HFF-Myc (cell line): ENCODE results near the gene C9.

Source experiments
- DNase-seq: peaks from one replicate; pipeline ENCODE4 v3.0.0-alpha.2; 2011; ENCODE audit warnings: low read depth; ENCODE audit errors: extremely low read depth
- H3K4me3 ChIP-seq: replicated peaks from 2 replicates; pipeline ENCODE4 v1.5.1; 2011; ENCODE audit warnings: low read depth, mild to moderate bottlenecking, control low read depth, low read length
- TF ChIP-seq, protein P1 (sequence below): IDR thresholded peaks from 2 replicates; pipeline ENCODE4 v1.5.1; 2012; ENCODE audit warnings: mild to moderate bottlenecking, low read depth, low read length, control low read depth; ENCODE audit errors: missing control alignments

Gene C9

DNA sequence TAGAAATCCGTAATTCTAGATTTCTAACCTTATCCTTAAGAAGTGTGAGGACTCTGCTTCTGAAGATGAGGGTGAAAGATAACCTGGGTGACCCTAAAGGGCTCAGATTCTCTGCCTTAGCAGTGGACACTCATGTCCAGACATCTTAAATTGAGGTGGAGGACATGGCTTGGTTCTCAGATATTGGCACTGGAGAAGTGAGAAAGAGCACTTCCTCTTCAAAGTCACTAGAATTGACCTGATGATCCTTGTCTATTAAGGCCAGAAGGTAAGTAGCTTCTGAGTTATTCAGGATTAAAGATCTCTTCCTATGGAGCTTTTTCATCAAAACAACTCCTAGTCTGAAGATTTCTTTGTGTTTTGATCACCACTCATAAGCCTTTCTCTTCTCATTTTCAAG, 54.8 kb downstream of the C9 start:
- H3K4me3 ChIP-seq = no peak overlapping the region
- TF ChIP-seq, protein P1, sequence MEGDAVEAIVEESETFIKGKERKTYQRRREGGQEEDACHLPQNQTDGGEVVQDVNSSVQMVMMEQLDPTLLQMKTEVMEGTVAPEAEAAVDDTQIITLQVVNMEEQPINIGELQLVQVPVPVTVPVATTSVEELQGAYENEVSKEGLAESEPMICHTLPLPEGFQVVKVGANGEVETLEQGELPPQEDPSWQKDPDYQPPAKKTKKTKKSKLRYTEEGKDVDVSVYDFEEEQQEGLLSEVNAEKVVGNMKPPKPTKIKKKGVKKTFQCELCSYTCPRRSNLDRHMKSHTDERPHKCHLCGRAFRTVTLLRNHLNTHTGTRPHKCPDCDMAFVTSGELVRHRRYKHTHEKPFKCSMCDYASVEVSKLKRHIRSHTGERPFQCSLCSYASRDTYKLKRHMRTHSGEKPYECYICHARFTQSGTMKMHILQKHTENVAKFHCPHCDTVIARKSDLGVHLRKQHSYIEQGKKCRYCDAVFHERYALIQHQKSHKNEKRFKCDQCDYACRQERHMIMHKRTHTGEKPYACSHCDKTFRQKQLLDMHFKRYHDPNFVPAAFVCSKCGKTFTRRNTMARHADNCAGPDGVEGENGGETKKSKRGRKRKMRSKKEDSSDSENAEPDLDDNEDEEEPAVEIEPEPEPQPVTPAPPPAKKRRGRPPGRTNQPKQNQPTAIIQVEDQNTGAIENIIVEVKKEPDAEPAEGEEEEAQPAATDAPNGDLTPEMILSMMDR = no peak
- no peak for DNase-seq

DNA sequence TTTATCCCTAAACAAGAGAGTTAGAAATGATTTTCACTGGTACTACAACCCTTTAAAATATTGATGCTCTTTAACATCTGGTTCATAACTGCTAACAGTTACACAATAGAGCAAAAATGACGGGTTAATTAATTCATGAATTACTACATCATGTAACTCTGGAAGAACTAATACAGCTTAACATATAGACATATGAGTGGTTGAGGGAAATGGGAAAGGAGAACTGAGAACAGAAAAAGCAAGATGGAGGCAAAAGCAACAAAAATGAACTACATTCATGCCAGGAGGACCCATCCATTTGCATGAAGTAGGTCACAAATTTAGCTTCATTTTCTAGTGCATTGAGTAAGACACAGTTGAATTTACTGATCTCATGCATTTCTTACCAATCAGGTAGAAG, 61.8 kb downstream of the C9 start:
- H3K4me3 ChIP-seq = no peak overlapping the region
- DNase-seq = no peak
- TF ChIP-seq, protein P1 = no peak

DNA sequence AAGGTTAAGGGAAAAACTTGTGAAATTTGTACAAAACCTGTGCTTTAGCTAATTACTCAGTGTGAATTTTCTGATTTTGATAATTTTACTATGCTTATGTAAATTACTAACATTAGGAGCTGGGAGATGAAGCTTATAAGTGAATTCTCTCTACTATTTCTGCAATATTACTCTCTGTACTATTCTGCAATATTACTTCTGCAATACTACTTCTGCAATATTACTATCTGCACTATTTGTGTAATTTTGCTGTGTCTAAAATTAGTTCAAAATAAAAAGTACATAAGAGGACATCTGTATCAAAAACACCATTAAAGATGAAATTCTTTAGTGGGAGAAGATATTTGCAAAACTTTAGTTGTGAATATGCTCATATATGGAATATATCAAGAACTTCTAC, 62.9 kb downstream of the C9 start:
- no peak for DNase-seq
- no peak overlapping the region for H3K4me3 ChIP-seq
- TF ChIP-seq, protein P1 = no peak

DNA sequence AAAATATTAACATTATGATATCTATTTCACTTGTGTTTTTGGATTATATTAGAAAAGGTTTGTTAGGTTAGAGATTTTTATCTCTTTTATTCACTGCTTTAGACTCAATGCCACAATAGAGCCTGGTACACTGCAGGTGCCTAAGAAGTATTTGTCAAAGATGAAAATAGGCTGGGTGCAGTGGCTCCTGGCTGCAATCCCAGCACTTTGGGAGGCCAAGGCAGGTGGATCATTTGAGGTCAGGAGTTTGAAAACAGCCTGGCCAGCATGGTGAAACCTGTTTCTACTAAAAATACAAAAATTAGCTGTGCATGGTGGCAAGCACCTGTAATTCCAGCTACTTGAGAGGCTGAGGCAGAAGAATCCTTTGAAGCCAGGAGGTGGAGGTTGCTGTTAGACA, 64.3 kb downstream of the C9 start:
- TF ChIP-seq, protein P1 = no peak
- H3K4me3 ChIP-seq = no peak overlapping the region
- DNase-seq = no peak

DNA sequence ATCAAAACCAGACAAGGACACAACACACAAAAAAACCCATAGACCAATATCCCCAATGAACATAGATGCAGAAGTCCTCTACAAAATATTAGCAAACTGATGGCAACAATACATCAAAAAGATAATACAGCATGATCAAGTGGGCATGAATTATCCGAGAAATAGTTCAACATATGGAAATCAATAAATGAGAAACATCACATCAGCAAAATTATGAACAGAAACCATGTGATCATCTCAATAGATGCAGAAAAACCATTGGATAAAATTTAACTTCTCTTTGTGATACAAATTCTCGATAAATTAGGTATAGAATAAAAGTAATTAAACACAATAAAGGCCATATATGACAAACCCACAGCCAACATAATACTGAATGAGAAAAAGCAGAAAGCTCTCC, 69.6 kb downstream of the C9 start:
- DNase-seq = no peak
- no peak overlapping the region for H3K4me3 ChIP-seq
- TF ChIP-seq, protein P1 = no peak

DNA sequence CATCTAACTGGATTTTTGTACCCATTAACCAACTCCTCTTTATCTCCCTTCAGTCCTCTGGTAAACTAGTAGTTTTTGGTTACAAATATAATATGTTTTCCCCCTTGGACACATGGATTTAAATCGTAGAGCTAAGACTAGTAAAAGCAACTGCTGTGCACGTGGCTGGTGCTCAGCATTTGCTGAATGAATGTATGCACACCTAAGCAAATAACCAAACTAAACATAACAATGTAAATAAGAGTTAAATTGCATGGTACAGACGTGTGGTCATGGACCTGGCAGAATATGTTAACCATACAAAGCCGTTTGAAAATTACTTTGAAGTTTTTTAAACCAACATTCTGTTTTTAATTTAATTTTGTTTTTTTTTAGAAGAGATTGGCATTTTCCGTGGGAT, 79.7 kb downstream of the C9 start:
- H3K4me3 ChIP-seq = no peak overlapping the region
- TF ChIP-seq, protein P1 = no peak
- DNase-seq = no peak

DNA sequence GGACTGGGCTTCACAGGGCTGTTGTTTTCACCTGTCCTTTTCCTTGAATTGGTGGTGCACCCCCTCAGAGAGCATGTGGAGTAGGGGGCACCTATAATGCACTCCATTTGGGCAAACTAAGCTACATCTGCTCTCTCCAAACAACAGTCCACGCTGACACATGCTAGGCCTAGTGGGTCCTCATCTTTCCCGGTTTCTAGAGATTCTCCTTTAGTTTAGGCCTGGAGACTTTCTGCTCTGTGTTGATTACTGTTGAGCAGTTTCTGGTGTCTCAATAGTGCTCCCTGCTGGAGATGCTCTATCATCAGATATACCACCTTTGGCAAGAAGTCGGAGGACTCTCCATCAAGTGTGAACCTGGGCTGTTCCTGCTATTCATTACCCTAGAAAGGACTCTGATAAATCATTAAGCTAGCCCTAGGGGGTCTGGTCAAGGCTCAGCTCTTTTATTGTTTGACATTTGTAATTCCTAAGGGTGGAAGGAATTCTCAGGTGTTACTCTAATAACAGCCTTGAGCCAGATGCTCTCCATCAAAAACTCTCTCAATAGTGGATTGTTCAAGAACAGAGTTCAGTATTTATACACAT, 81.0 kb downstream of the C9 start:
- TF ChIP-seq, protein P1 = peak; percentile 66
- no peak overlapping the region for H3K4me3 ChIP-seq
- DNase-seq = peak; percentile 31
